Activated CD8-positive, alpha-beta memory T cell treated with anti-CD3 and anti-CD28 coated beads, Interleukin-2, amount 10 ng/mL, durations not matched to agents 7 days and 5 days (primary cell): ENCODE results near the gene ARIH1. TPM values are rescaled to one million over a fixed set of nuclear protein-coding genes. Genes with fewer than 3 reads are reported as not detected.

Source experiments
- ATAC-seq: fragments of 150-1000 bp; cut with Tn5 transposase; one replicate; pipeline ENCODE4 v1.10.0; 2021; ENCODE audit warnings: moderate library complexity
- CTCF ChIA-PET: fragments of 350-600 bp; sonication (Branson Sonifier 250); formaldehyde crosslinking; loops from one replicate; lab custom pipeline; 2021; ENCODE audit warnings: antibody characterized with exemption; lab: Charles Lee
- DNase-seq: peaks from one replicate; pipeline ENCODE4 v3.0.0-alpha.2; 2020
- H3K27ac Mint-ChIP-seq: one replicate; pipeline ENCODE4 v1.8.0; 2021; ENCODE audit warnings: mild to moderate bottlenecking, mixed read lengths
- H3K27me3 Mint-ChIP-seq: one replicate; pipeline ENCODE4 v1.8.0; 2021; ENCODE audit warnings: mixed read lengths
- H3K36me3 Mint-ChIP-seq: one replicate; pipeline ENCODE4 v1.8.0; 2021; ENCODE audit warnings: mild to moderate bottlenecking, mixed read lengths
- H3K4me1 Mint-ChIP-seq: one replicate; pipeline ENCODE4 v1.8.0; 2021; ENCODE audit warnings: mixed read lengths
- H3K4me3 Mint-ChIP-seq: one replicate; pipeline ENCODE4 v1.8.0; 2021; ENCODE audit warnings: mild to moderate bottlenecking, moderate library complexity, mixed read lengths
- H3K9me3 Mint-ChIP-seq: one replicate; pipeline ENCODE4 v1.8.0; 2022; ENCODE audit warnings: low read depth, mixed read lengths
- total RNA-seq, 2 experiments: library from RNA; stranded (reverse); gene quantifications; one replicate each; pipeline ENCODE4 v1.2.3, GENCODE V29; 2021

Gene ARIH1
- total RNA-seq, 2 experiments from 2014 or later = 134 to 143 TPM

DNA sequence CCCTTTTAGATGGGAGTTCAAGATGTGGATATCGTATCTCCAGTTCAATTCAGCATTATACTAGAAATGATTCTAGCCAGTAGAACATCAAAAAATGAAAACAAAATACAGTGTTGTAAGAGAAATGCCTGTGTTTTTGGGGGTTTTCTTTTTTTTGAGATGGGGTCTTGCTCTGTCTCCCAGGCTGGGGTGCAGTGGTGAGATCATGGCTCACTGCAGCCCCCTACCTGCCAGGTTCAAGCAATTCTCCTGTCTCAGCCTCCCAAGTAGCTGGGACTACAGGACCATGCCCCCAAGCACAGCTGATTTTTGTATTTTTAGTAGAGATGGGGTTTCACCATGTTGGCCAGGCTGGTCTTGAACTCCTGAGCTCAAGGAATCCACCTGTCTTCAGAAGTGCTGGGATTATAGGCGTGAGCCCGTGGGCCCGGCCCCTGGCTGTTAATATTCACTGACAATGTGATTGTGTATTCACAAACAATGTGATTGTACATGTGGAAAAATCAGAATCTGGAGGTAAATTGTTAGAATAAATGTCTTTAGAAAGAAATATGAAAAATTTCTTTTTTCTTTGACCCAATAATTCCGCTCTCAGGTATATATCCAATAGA is 59.0 kb downstream of the ARIH1 start:
- DNase-seq = no peak
- Mint-ChIP-seq H3K4me1 (peaks cover 26% of the 10 kb centered on the region), H3K27me3 (no peaks in the 10 kb centered on the region), H3K4me3 (no peak overlapping the region), H3K36me3 (peaks cover 4% of the 10 kb centered on the region), H3K27ac (no peak overlapping the region), H3K9me3 (no peaks in the 10 kb centered on the region)
- ATAC-seq = peak; percentile 47
- CTCF ChIA-PET = interaction anchor here (1.0 to 2.3 kb wide), 6 partner anchors 11 to 220 kb away, joined by 3 to 14 read pairs (median 4); no protein-coding TSS in a partner anchor

DNA sequence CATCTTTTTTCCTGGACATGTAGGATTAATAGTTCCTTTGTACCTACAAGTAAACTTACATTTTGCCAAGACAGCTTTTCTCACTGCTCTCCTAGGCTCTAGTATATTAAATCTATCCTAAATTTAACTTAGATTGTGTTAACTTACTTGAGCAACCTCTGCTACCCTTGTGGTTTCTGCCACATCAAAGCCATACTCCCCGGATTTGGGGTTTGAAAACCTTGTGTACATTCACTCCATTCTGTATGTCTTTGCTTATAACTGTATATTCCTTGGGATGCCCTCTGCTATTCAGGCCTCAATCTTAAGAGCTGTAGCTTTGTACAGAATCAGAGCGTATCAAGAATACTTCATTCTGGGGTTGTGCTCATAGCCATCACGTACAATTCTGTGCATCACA is 60.4 kb downstream of the ARIH1 start:
- Mint-ChIP-seq H3K4me1 (peaks cover 23% of the 10 kb centered on the region), H3K27ac (no peak overlapping the region), H3K36me3 (peaks cover 10% of the 10 kb centered on the region), H3K4me3 (no peak overlapping the region), H3K9me3 (peaks cover 3% of the 10 kb centered on the region), H3K27me3 (no peaks in the 10 kb centered on the region)
- DNase-seq = peak; percentile 63
- peak; percentile 51 for ATAC-seq
- CTCF ChIA-PET = interaction anchor here (1.8 to 2.3 kb wide), 2 partner anchors 16 to 222 kb away, joined by 5 to 14 read pairs; no protein-coding TSS in a partner anchor

DNA sequence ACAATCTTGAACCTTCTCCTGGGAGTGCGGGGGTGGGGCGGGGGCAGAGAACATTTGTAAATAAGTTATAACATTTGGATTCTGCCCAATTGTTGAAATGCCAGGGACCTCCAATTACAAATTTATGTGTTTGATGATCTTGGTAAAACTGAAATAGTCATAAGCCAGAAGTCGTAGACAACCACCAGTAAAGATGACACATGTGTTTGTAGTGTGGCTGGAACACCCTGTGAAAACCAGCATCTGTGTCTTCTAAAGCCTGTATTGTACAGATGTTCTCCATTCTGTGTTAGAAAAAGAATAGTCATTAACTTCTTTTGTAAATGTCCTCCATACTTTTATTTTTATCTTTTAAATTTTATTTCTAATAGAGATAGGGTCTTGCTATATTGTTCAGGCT is 61.8 kb downstream of the ARIH1 start:
- Mint-ChIP-seq H3K27me3 (no peaks in the 10 kb centered on the region), H3K4me1 (peaks cover 19% of the 10 kb centered on the region), H3K36me3 (peaks cover 17% of the 10 kb centered on the region), H3K27ac (no peak overlapping the region), H3K9me3 (peaks cover 7% of the 10 kb centered on the region), H3K4me3 (no peak overlapping the region)
- CTCF ChIA-PET = no interaction called here
- ATAC-seq = no peak
- DNase-seq = no peak

GRCh38 chr15:72536506-72536905 is 62.4 kb downstream of the ARIH1 start:
- Mint-ChIP-seq H3K27me3 (no peaks in the 10 kb centered on the region), H3K27ac (no peak overlapping the region), H3K4me3 (no peak overlapping the region), H3K36me3 (peaks cover 21% of the 10 kb centered on the region), H3K4me1 (peaks cover 19% of the 10 kb centered on the region), H3K9me3 (peaks cover 7% of the 10 kb centered on the region)
- CTCF ChIA-PET = no interaction called here
- DNase-seq (no peak), ATAC-seq (no peak)

GRCh38 chr15:72538931-72539330 is 64.8 kb downstream of the ARIH1 start:
- Mint-ChIP-seq H3K36me3 (peaks cover 24% of the 10 kb centered on the region), H3K4me1 (peaks cover 16% of the 10 kb centered on the region), H3K27me3 (no peaks in the 10 kb centered on the region), H3K27ac (no peak overlapping the region), H3K9me3 (peaks cover 7% of the 10 kb centered on the region), H3K4me3 (no peak overlapping the region)
- no peak for ATAC-seq
- CTCF ChIA-PET = no interaction called here
- DNase-seq = no peak

DNA sequence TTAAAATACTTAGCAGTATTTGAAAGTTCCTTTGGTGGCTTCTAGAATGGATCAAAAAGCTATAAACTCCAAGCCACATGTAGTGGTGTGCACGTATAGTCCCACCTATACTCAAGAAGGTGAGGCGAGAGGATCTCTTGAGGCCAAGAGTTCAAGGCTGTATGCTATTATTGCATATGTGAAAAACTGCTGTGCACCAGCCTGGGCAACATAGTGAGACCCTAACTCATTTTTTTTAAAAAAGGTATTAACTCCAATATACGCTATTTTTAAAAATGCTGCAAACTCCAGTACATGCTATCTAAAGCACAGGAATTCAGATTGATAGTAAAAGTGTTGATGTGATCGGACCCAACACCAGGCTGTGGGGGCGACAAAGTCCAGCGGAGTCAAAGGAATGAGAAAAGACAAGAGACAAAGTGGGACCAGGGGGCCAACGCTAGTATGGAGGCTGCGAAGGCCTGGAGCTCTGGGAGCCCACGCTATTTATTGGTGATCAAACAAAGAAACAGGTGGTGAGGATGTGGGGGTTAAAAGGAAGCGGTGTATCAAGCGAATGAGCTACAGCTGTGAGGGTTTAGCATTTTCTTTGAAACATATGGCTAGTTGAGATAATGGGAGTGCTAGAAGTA is 66.6 kb downstream of the ARIH1 start:
- DNase-seq (no peak), ATAC-seq (no peak)
- Mint-ChIP-seq H3K4me3 (no peak overlapping the region), H3K27me3 (no peaks in the 10 kb centered on the region), H3K27ac (no peak overlapping the region), H3K36me3 (peaks cover 29% of the 10 kb centered on the region), H3K9me3 (peaks cover 7% of the 10 kb centered on the region), H3K4me1 (peaks cover 5% of the 10 kb centered on the region)
- CTCF ChIA-PET = no interaction called here

- Mint-ChIP-seq H3K4me1 (no peaks in the 10 kb centered on the region), H3K27ac (no peak overlapping the region), H3K36me3 (peaks cover 33% of the 10 kb centered on the region), H3K4me3 (no peak overlapping the region), H3K9me3 (peaks cover 7% of the 10 kb centered on the region), H3K27me3 (no peaks in the 10 kb centered on the region)
- DNase-seq = no peak
- CTCF ChIA-PET = no interaction called here
- no peak for ATAC-seq
Measured at GRCh38 chr15:72541674-72542073, 67.5 kb downstream of the ARIH1 start.

- H3K27ac Mint-ChIP-seq = no peak overlapping the region
- ATAC-seq (no peak), DNase-seq (no peak)
- peaks cover 3% of the 10 kb centered on the region for H3K9me3 Mint-ChIP-seq
- CTCF ChIA-PET = interaction anchor here (1.5 to 1.8 kb wide), 2 partner anchors 12 to 55 kb away, joined by 5 to 6 read pairs; no protein-coding TSS in a partner anchor
- H3K4me3 Mint-ChIP-seq = no peak overlapping the region
- no peaks in the 10 kb centered on the region for H3K4me1 Mint-ChIP-seq
- no peaks in the 10 kb centered on the region for H3K27me3 Mint-ChIP-seq
- H3K36me3 Mint-ChIP-seq = peaks cover 35% of the 10 kb centered on the region
Measured at GRCh38 chr15:72545156-72545555, 71.0 kb downstream of the ARIH1 start.

DNA sequence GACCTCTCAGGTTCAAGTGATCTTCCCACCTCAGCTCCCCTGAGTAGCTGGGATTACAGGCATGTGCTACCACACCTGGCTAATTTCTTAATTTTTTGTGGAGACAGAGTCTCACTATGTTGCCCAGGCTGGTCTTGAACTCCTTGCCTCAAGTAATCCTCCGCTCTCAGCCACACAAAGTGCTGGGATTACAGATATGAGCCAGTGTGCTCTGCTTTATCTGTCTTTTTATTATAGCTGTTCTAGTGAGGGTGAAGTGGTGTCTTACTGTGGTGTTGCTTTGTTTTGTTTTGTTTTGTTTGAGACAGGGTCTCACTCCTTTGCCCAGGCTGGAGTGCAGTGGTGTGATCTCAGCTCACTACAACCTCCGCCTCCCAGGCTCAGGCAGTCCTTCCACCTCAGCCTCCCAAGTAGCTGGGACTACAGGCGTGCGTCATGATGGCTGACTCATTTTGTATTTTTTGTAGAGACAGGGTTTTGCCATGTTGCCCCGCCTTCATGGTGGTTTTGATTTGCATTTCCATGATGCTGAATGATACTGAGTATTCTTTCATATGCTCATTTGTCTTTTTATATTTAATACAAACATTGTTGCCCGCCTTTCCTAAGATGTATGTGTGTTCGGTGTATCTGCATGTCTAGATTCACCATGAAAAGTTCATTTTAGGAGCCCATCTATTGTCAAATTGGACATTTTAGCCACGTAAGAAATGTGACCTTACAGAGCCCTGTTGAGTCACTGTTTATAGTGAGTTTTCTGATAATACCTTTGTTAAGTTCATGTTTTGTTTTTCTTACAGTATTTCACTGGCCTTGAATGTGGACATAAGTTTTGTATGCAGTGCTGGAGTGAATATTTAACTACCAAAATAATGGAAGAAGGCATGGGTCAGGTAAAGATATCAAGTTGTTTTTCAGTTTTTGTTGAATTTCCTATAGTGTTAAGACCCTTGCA is 80.6 kb downstream of the ARIH1 start:
- Mint-ChIP-seq H3K27me3 (no peaks in the 10 kb centered on the region), H3K4me3 (peak overlapping the region; percentile 29), H3K27ac (peak overlapping the region; percentile 59), H3K9me3 (no peaks in the 10 kb centered on the region), H3K4me1 (peaks cover 14% of the 10 kb centered on the region), H3K36me3 (peaks cover 20% of the 10 kb centered on the region)
- ATAC-seq (peak; percentile 78), DNase-seq (peak; percentile 60)
- CTCF ChIA-PET = interaction anchor here (1.2 kb wide), 1 partner anchor 45 kb away, joined by 3 read pairs; no protein-coding TSS in a partner anchor

DNA sequence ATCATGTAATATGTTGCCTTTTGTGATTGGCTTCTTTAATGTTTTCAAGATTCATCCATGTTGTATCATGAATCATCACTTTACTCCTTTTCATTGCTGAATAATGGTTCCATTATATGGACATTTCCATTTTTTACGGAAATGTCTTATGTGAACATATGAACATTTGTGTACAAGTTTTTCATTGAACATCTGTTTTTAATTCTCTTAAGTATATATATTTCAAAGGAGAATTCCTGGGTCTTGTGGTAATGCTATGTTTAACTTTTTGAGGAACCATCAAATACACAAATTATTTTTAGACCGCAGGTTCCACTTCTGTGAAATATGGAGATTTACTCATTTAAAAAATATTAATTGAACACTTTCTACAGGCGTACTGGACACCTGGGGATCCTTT is 85.7 kb downstream of the ARIH1 start:
- CTCF ChIA-PET = no interaction called here
- ATAC-seq = no peak
- no peaks in the 10 kb centered on the region for H3K9me3 Mint-ChIP-seq
- H3K4me1 Mint-ChIP-seq = peaks cover 12% of the 10 kb centered on the region
- H3K36me3 Mint-ChIP-seq = peaks cover 35% of the 10 kb centered on the region
- H3K4me3 Mint-ChIP-seq = no peak overlapping the region
- no peak for DNase-seq
- no peaks in the 10 kb centered on the region for H3K27me3 Mint-ChIP-seq
- H3K27ac Mint-ChIP-seq = no peak overlapping the region

DNA sequence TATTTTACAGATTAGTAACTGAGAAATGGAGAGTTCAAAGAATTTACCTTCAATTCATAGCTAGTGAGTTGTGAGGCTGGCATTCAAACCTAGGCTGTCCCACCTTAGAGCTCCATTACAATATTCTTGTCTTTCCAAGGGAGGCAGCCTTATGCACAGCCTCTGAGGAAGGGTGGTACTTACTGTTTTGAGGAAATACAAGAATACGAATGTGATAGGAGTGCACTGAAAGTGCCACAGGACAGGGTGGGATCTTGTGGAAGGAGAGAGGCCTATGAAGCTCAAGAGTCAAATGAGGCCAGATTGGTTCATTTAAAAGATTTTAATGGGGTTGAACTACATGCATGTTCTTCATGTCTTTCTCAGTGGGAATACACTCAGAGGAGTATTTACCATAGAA is 86.3 kb downstream of the ARIH1 start:
- no peak overlapping the region for H3K27ac Mint-ChIP-seq
- DNase-seq (no peak), ATAC-seq (no peak)
- H3K4me1 Mint-ChIP-seq = peaks cover 6% of the 10 kb centered on the region
- CTCF ChIA-PET = interaction anchor here (1.6 kb wide), 1 partner anchor 26 kb away, joined by 3 read pairs; no protein-coding TSS in a partner anchor
- peaks cover 31% of the 10 kb centered on the region for H3K36me3 Mint-ChIP-seq
- no peaks in the 10 kb centered on the region for H3K27me3 Mint-ChIP-seq
- H3K4me3 Mint-ChIP-seq = no peak overlapping the region
- no peaks in the 10 kb centered on the region for H3K9me3 Mint-ChIP-seq

GRCh38 chr15:72562386-72562785 is 88.3 kb downstream of the ARIH1 start:
- DNase-seq = no peak
- no peak overlapping the region for H3K27ac Mint-ChIP-seq
- CTCF ChIA-PET = no interaction called here
- H3K27me3 Mint-ChIP-seq = no peaks in the 10 kb centered on the region
- ATAC-seq = no peak
- H3K36me3 Mint-ChIP-seq = peaks cover 23% of the 10 kb centered on the region
- H3K9me3 Mint-ChIP-seq = no peaks in the 10 kb centered on the region
- H3K4me1 Mint-ChIP-seq = peaks cover 6% of the 10 kb centered on the region
- no peak overlapping the region for H3K4me3 Mint-ChIP-seq

DNA sequence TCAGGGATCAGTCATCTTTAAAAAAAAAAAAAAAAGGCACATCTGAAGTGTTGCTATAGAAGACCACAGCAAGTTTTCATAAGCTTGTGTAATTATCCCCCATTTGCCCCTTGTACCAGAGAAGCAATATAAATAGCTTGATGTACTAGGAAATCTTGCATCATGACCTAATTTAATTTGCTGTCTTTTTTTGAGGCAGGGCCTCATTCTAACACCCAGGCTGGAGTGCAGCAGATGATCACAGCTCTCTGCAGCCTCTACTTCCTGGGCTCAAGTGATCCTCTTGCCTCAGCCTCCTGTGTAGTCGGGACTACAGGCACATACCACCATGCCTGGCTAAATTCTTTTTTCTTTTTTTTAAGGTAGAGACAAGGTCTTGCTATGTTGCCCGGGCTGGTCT is 88.7 kb downstream of the ARIH1 start:
- Mint-ChIP-seq H3K4me3 (no peak overlapping the region), H3K9me3 (no peaks in the 10 kb centered on the region), H3K36me3 (peaks cover 25% of the 10 kb centered on the region), H3K27me3 (no peaks in the 10 kb centered on the region), H3K27ac (no peak overlapping the region), H3K4me1 (peaks cover 6% of the 10 kb centered on the region)
- CTCF ChIA-PET = interaction anchor here (0.7 to 1.2 kb wide), 2 partner anchors 222 to 712 kb away, joined by 3 to 4 read pairs; no protein-coding TSS in a partner anchor
- ATAC-seq (no peak), DNase-seq (no peak)
